K562 (cell line): ENCODE results near the gene SEC24B.

Experiments
- AFF4 ChIP-seq: sonication (generic); formaldehyde crosslinking; IDR thresholded peaks from 2 replicates; pipeline ENCODE4 v1.8.0; 2023; ENCODE audit warnings: mild to moderate bottlenecking, missing genetic modification reagents
- CHD2 ChIP-seq: IDR thresholded peaks from 2 replicates; pipeline ENCODE4 v1.6.1; 2011; ENCODE audit warnings: low read depth, low read length
- EWSR1 ChIP-seq: fragments of 450-650 bp; IDR thresholded peaks from 2 replicates; pipeline ENCODE4 v1.6.1; 2018; ENCODE audit warnings: borderline replicate concordance, mild to moderate bottlenecking, low read depth, moderate library complexity; ENCODE audit not compliant: partially characterized antibody
- HDAC2 ChIP-seq: fragments of 450-650 bp; IDR thresholded peaks from 2 replicates; pipeline ENCODE4 v1.6.1; 2016; ENCODE audit warnings: mild to moderate bottlenecking
- JUN ChIP-seq, 2 experiments: sonication (generic) in 1 of 2; formaldehyde crosslinking in 1 of 2; IDR thresholded peaks; 2 replicates each; pipeline versions ENCODE4 v1.6.1 to v1.8.0; 2012 to 2022; ENCODE audit warnings: borderline replicate concordance in 2 of 2, mild to moderate bottlenecking in 2 of 2, improper control_type of control experiment in 1 of 2, low read depth in 1 of 2, low read length in 1 of 2, missing genetic modification reagents in 1 of 2
- MEF2A ChIP-seq: IDR thresholded peaks from 2 replicates; pipeline ENCODE4 v1.6.1; 2011; ENCODE audit warnings: low read depth, mild to moderate bottlenecking, low read length, moderate library complexity; ENCODE audit not compliant: control insufficient read depth
- MXI1 ChIP-seq: IDR thresholded peaks from 2 replicates; pipeline ENCODE4 v1.6.1; 2011; ENCODE audit warnings: low read depth, mild to moderate bottlenecking, improper control_type of control experiment, low read length
- NR3C1 ChIP-seq: sonication (generic); formaldehyde crosslinking; IDR thresholded peaks from 2 replicates; pipeline ENCODE4 v1.8.1; 2022; ENCODE audit warnings: missing genetic modification reagents
- POLR2A ChIP-seq: fragments of 450-650 bp; conservative IDR thresholded peaks from 2 replicates; pipeline ENCODE4 v1.6.1; 2016
- SMAD3 ChIP-seq: fragments of 450-650 bp; formaldehyde crosslinking; conservative IDR thresholded peaks from 2 replicates; pipeline ENCODE4 v1.4.0; 2020; ENCODE audit warnings: mild to moderate bottlenecking
- SMARCC2 ChIP-seq: fragments of 450-650 bp; IDR thresholded peaks from 2 replicates; pipeline ENCODE4 v1.6.1; 2017; ENCODE audit warnings: antibody characterized with exemption, moderate library complexity, mild to moderate bottlenecking, low read depth
- ZNF785 ChIP-seq: fragments of 250-450 bp; sonication (Bioruptor Pico); IDR thresholded peaks from 2 replicates; pipeline ENCODE4 v1.4.0; 2020; ENCODE audit warnings: mild to moderate bottlenecking
- TF ChIP-seq, protein P1 (sequence below), 3 experiments: IDR thresholded peaks in 2 of 3; conservative IDR thresholded peaks in 1 of 3; 2 replicates each; pipeline ENCODE4 v1.5.1; 2011 to 2012; ENCODE audit warnings: low read length in 3 of 3, mild to moderate bottlenecking in 3 of 3, control low read depth in 2 of 3, improper control_type of control experiment in 1 of 3, inconsistent platforms in 1 of 3, low read depth in 1 of 3, mixed read lengths in 1 of 3, moderate library complexity in 1 of 3; ENCODE audit not compliant: insufficient read depth in 2 of 3
- TF ChIP-seq, protein P2 (sequence below): fragments of 250-450 bp; sonication (Bioruptor Pico); IDR thresholded peaks from 2 replicates; pipeline ENCODE4 v1.5.0; 2020; ENCODE audit warnings: mild to moderate bottlenecking, borderline replicate concordance

DNA sequence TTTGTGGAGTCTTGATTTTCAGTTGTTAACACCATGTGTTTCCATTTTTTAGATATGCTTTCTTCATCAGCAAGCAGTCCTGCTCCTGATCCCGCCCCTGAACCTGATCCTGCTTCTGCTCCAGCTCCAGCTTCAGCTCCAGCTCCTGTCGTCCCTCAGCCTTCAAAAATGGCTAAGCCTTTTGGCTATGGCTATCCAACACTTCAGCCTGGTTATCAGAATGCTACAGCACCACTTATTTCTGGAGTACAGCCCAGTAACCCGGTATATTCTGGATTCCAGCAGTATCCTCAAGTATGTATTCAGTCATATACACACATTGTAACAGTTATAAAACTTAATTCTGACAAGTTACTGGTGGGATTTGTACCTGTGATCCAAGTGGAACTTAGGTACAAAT is 60.9 kb downstream of the SEC24B start:
- TF ChIP-seq, protein P1, sequence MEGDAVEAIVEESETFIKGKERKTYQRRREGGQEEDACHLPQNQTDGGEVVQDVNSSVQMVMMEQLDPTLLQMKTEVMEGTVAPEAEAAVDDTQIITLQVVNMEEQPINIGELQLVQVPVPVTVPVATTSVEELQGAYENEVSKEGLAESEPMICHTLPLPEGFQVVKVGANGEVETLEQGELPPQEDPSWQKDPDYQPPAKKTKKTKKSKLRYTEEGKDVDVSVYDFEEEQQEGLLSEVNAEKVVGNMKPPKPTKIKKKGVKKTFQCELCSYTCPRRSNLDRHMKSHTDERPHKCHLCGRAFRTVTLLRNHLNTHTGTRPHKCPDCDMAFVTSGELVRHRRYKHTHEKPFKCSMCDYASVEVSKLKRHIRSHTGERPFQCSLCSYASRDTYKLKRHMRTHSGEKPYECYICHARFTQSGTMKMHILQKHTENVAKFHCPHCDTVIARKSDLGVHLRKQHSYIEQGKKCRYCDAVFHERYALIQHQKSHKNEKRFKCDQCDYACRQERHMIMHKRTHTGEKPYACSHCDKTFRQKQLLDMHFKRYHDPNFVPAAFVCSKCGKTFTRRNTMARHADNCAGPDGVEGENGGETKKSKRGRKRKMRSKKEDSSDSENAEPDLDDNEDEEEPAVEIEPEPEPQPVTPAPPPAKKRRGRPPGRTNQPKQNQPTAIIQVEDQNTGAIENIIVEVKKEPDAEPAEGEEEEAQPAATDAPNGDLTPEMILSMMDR (IDR thresholded peaks at IDR 0.05 in 2 of 3, conservative IDR thresholded peaks at IDR 0.05 in 1 of 3; ENCODE audit: insufficient read depth in 2 of 3, low read depth in 1 of 3, low read length in 3 of 3), result no peak
- TF ChIP-seq HDAC2 (no peak), CHD2 (no peak), POLR2A (no peak), AFF4 (CRISPR knock-in tag) (no peak), MXI1 (no peak), NR3C1 (no peak), SMAD3 (CRISPR knock-in tag) (no peak), EWSR1 (no peak), ZNF785 (no peak), MEF2A (no peak), SMARCC2 (no peak), JUN (IDR thresholded peaks at IDR 0.05; ENCODE audit: borderline replicate concordance, low read depth, low read length) (no peak), JUN (CRISPR knock-in tag; IDR thresholded peaks at IDR 0.05; ENCODE audit: borderline replicate concordance) (no peak)
- TF ChIP-seq, protein P2, sequence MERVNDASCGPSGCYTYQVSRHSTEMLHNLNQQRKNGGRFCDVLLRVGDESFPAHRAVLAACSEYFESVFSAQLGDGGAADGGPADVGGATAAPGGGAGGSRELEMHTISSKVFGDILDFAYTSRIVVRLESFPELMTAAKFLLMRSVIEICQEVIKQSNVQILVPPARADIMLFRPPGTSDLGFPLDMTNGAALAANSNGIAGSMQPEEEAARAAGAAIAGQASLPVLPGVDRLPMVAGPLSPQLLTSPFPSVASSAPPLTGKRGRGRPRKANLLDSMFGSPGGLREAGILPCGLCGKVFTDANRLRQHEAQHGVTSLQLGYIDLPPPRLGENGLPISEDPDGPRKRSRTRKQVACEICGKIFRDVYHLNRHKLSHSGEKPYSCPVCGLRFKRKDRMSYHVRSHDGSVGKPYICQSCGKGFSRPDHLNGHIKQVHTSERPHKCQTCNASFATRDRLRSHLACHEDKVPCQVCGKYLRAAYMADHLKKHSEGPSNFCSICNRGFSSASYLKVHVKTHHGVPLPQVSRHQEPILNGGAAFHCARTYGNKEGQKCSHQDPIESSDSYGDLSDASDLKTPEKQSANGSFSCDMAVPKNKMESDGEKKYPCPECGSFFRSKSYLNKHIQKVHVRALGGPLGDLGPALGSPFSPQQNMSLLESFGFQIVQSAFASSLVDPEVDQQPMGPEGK (CRISPR knock-in tag), result no peak
